HepG2 (cell line): ENCODE data around the gene TTLL10. TPM values are rescaled to one million over a fixed set of nuclear protein-coding genes. Genes with fewer than 3 reads are reported as not detected.
A peak's percentile ranks its signal among the peaks of the same experiment; 100 is the strongest.

ENCODE experiments used
- ATAC-seq: fragments of 200-7000 bp; cut with Tn5 transposase; 3 replicates; pipeline ENCODE4 v1.9.1; 2020; ENCODE audit warnings: mild to moderate bottlenecking, moderate library complexity
- BruUV-seq: library from RNA; stranded (reverse); fragments of 400-500 nt; replicated peaks from 2 replicates; lab custom pipeline; 2021; lab: Mats Ljungman, UMichigan
- CTCF ChIA-PET: fragments of 300-600 bp; formaldehyde crosslinking; extraction: SDS; loops from one replicate; lab custom pipeline; 2021; ENCODE audit warnings: low total read pairs, inconsistent platforms, low intra/inter-chr PET ratio; lab: Yijun Ruan, JAX
- POLR2A ChIA-PET: fragments of 350-600 bp; sonication (Branson Sonifier 250); formaldehyde crosslinking; loops from one replicate; lab custom pipeline; 2020; ENCODE audit warnings: antibody characterized with exemption, inconsistent platforms; lab: Yijun Ruan, JAX
- DNase-seq: peaks from one replicate; pipeline ENCODE4 v3.0.0-alpha.2; 2015; ENCODE audit warnings: low spot score
- FAIRE-seq: peaks from 3 replicates; lab custom pipeline; 2011; peaks lifted over from hg19 to GRCh38; lab: Jason Lieb, UNC
- H2AFZ ChIP-seq: one replicate; pipeline ENCODE4 v1.6.1; 2011; ENCODE audit warnings: low read length, inconsistent platforms
- H3K27ac ChIP-seq: fragments of 300-600 bp; 3 replicates; pipeline ENCODE4 v1.8.0; 2011; ENCODE audit warnings: mixed run types, mild to moderate bottlenecking, mixed read lengths, low read length, inconsistent platforms; ENCODE audit not compliant: insufficient read depth; ENCODE audit errors: extremely low read length
- H3K27me3 ChIP-seq, 2 experiments: fragments of 200-600 bp in 1 of 2; 2 replicates in 1 of 2; 3 replicates in 1 of 2; pipeline versions ENCODE4 v1.6.0 to v1.8.0; 2011; ENCODE audit warnings: low read length in 2 of 2, mild to moderate bottlenecking in 2 of 2, moderate library complexity in 2 of 2, inconsistent platforms in 1 of 2; ENCODE audit not compliant: insufficient read depth in 2 of 2, control insufficient read depth in 1 of 2
- H3K36me3 ChIP-seq, 2 experiments: fragments of 200-600 bp in 1 of 2; replicated peaks in 1 of 2; 2 replicates in 1 of 2; 3 replicates in 1 of 2; pipeline versions ENCODE4 v1.5.1 to v1.8.0; 2011; ENCODE audit warnings: low read length in 2 of 2, inconsistent platforms in 1 of 2; ENCODE audit not compliant: insufficient read depth in 2 of 2, control insufficient read depth in 1 of 2
- H3K4me1 ChIP-seq: 2 replicates; pipeline ENCODE4 v1.5.1; 2012; ENCODE audit warnings: low read length, inconsistent platforms; ENCODE audit not compliant: insufficient read depth
- H3K4me2 ChIP-seq: 2 replicates; pipeline ENCODE4 v1.6.0; 2011; ENCODE audit warnings: low read depth, low read length, inconsistent platforms
- H3K4me3 ChIP-seq, 3 experiments: fragments of 200-600 bp in 1 of 3; sonication (generic), shearing (Covaris generic) in 1 of 3; replicated peaks in 1 of 3; 2 replicates each; pipeline ENCODE4 v1.5.1; 2011 to 2016; ENCODE audit warnings: low read length in 3 of 3, inconsistent platforms in 2 of 3, low read depth in 2 of 3, mild to moderate bottlenecking in 2 of 3, control low read depth in 1 of 3, mixed read lengths in 1 of 3; ENCODE audit not compliant: insufficient read depth in 1 of 3
- H3K79me2 ChIP-seq: one replicate; pipeline ENCODE4 v1.6.1; 2011; ENCODE audit warnings: low read length, inconsistent platforms; ENCODE audit not compliant: insufficient read depth
- H3K9ac ChIP-seq: 2 replicates; pipeline ENCODE4 v1.6.0; 2011; ENCODE audit warnings: mild to moderate bottlenecking, low read depth, low read length, inconsistent platforms; ENCODE audit not compliant: insufficient read depth
- H3K9me3 ChIP-seq: 2 replicates; pipeline ENCODE4 v1.5.1; 2012; ENCODE audit warnings: mild to moderate bottlenecking, low read length
- H4K20me1 ChIP-seq: 2 replicates; pipeline ENCODE4 v1.6.0; 2011; ENCODE audit warnings: inconsistent platforms, mild to moderate bottlenecking, low read length, moderate library complexity; ENCODE audit not compliant: insufficient read depth
- BCL6 ChIP-seq: IDR thresholded peaks from 2 replicates; pipeline ENCODE4 v1.6.1; 2016; ENCODE audit warnings: missing genetic modification reagents, missing compliant biosample characterization
- FOXP1 ChIP-seq, 2 experiments: fragments of 450-650 bp in 1 of 2; IDR thresholded peaks; 2 replicates each; pipeline ENCODE4 v1.6.1; 2017 to 2018; ENCODE audit warnings: antibody characterized with exemption in 1 of 2
- RBFOX2 ChIP-seq: fragments of 200-400 bp; formaldehyde crosslinking; IDR thresholded peaks from 2 replicates; pipeline ENCODE4 v1.6.1; 2017; ENCODE audit warnings: low read depth, mild to moderate bottlenecking, low read length
- TARDBP ChIP-seq: sonication (generic); formaldehyde crosslinking; IDR thresholded peaks from 2 replicates; pipeline ENCODE4 v1.8.0; 2022; ENCODE audit warnings: mild to moderate bottlenecking, missing genetic modification reagents
- ZBTB38 ChIP-seq: sonication (generic); formaldehyde crosslinking; IDR thresholded peaks from 2 replicates; pipeline ENCODE4 v1.5.1; 2020; ENCODE audit warnings: mild to moderate bottlenecking, missing genetic modification reagents
- ZNF7 ChIP-seq: IDR thresholded peaks from 2 replicates; pipeline ENCODE4 v1.6.1; 2016; ENCODE audit warnings: missing biosample characterization, missing genetic modification reagents
- WGBS: methylation state at CpG from one replicate; pipeline ENCODE4 v1.1.6; 2017; ENCODE audit warnings: low lambda C conversion rate; 5-methylcytosine and 5-hydroxymethylcytosine counted together
- in situ Hi-C: cut with HindIII; loops from 2 replicates; pipeline ENCODE4 v1.10.0; 2017; ENCODE audit warnings: low pct_unique_long_range_greater_than_20kb; ENCODE audit not compliant: extremely low pct_ligation_motif_present
- intact Hi-C: fragments of 100-400 bp; cut with micrococcal nuclease; formaldehyde crosslinking; loops from one replicate; pipeline ENCODE4 v1.10.0; 2022; ENCODE audit not compliant: unreplicated experiment
- polyA plus RNA-seq, 8 experiments: library from polyadenylated mRNA; depleted of rRNA in 3 of 8; stranded (reverse) in 7 of 8; unstranded in 1 of 8; fragments of >200 nt; fragmentation: Illumina TruSeq in 4 of 8; extraction: Trizol in 4 of 8; gene quantifications; 2 replicates each; pipeline versions ENCODE4 v1.2.1 to v1.2.3, GENCODE V29; 2011 to 2016; ENCODE audit warnings: low read depth in 4 of 8, missing spikeins in 1 of 8, mixed read lengths in 1 of 8; ENCODE audit not compliant: insufficient read depth in 1 of 8
- total RNA-seq, 5 experiments: library from RNA; depleted of rRNA; stranded (reverse); fragments of >200 nt; fragmentation: Illumina TruSeq; extraction: Trizol; gene quantifications; 2 replicates each; pipeline ENCODE4 v1.2.3, GENCODE V29; 2016; ENCODE audit warnings: low read depth in 1 of 5
- TF ChIP-seq, protein P1 (sequence below): sonication (generic); formaldehyde crosslinking; IDR thresholded peaks from 2 replicates; pipeline ENCODE4 v1.5.0; 2020; ENCODE audit warnings: missing genetic modification reagents, mild to moderate bottlenecking, borderline replicate concordance
- TF ChIP-seq, protein P2 (sequence below): IDR thresholded peaks from 2 replicates; pipeline ENCODE4 v1.6.1; 2016; ENCODE audit warnings: low read depth, borderline replicate concordance
- TF ChIP-seq, protein P3 (sequence below): sonication (generic); formaldehyde crosslinking; IDR thresholded peaks from 2 replicates; pipeline ENCODE4 v1.8.1; 2023; ENCODE audit warnings: mild to moderate bottlenecking, missing genetic modification reagents, borderline replicate concordance

The TTLL10 gene
- total and polyA plus RNA-seq, 2 of the 13 experiments (the other 11 are each of a cell fraction or from before 2014, with no cell fraction given): not detected

DNA sequence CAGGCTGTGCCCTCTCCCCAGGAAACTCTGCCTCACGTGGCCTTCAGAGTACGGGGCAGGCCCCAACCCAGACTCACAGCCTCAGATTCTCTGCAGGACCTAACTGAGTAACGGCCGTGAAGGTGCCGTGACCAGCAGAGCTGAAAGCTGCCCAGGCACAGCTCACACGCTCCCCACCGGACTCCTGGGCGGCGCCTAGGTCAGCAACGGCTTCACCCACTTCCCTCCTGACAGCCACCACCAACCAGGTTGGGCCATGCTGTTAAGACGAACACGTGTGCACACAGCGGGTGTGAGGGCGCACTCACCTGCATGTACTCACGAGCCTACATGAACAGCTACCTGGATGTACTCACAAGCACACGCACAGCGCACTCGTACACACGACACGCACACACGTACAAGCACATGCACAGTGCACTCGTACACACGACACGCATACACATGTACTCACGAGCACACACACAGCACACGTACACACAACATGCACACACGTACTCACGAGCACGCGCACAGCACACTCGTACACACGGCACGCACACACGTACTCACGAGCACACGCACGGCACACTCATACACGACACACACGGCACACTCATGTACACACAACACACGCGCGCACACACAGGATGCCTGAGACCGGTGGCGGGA, 49.0 kb downstream of the TTLL10 start:
- WGBS: 97% methylated on average over 40 of the region's 44 CpGs
- intact Hi-C loops: no loop called here
- Histone ChIP-seq H3K9ac (no peak overlapping the region), H3K27me3 (no peaks in the 10 kb centered on the region), H3K9me3 (no peaks in the 10 kb centered on the region), H3K4me3 (no peak overlapping the region), H3K36me3 (peaks cover 37 to 73% of the 10 kb centered on the region in 2 experiments), H3K4me1 (no peaks in the 10 kb centered on the region), H3K27ac (no peak overlapping the region), H2AFZ (no peak overlapping the region), H4K20me1 (0 out of 2 replicates have a peak, but pooled peaks cover 7% of the 10 kb centered on the region), H3K4me2 (no peak overlapping the region), H3K79me2 (peaks cover 16% of the 10 kb centered on the region)
- no TSS peak for BruUV-seq
- DNase-seq (no peak), ATAC-seq (no peak), FAIRE-seq (no peak)
- ChIA-PET POLR2A (no interaction called here), CTCF (no interaction called here)
- TF ChIP-seq RBFOX2 (0 out of 2 replicates have a peak, but pooled peaks have one; percentile 33), TARDBP (CRISPR knock-in tag) (0 out of 2 replicates have a peak, but pooled peaks have one; percentile 22), BCL6 (CRISPR knock-in tag) (no peak), FOXP1 (IDR thresholded peaks at IDR 0.05) (no peak), FOXP1 (CRISPR knock-in tag; IDR thresholded peaks at IDR 0.05) (no peak), ZNF7 (CRISPR knock-in tag) (no peak), ZBTB38 (CRISPR knock-in tag) (peak; percentile 72)
- TF ChIP-seq, protein P1, sequence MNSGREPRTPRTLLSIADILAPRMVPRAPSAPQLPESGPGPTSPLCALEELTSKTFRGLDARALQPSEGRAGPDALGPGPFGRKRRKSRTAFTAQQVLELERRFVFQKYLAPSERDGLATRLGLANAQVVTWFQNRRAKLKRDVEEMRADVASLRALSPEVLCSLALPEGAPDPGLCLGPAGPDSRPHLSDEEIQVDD (CRISPR knock-in tag): 0 out of 2 replicates have a peak, but pooled peaks have one; percentile 19
- TF ChIP-seq, protein P2, sequence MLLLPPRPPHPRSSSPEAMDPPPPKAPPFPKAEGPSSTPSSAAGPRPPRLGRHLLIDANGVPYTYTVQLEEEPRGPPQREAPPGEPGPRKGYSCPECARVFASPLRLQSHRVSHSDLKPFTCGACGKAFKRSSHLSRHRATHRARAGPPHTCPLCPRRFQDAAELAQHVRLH (CRISPR knock-in tag): no peak
- TF ChIP-seq, protein P3, sequence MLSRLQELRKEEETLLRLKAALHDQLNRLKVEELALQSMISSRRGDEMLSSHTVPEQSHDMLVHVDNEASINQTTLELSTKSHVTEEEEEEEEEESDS (CRISPR knock-in tag): no peak
- in situ Hi-C loops: no loop called here
